ENCODE data around the gene TMEM131. TPM values are rescaled to one million over a fixed set of nuclear protein-coding genes. Genes with fewer than 3 reads are reported as not detected.

TMEM131 gene
- total RNA-seq, 2 donors from 2014 or later: 39.0 to 43.0 TPM

DNA sequence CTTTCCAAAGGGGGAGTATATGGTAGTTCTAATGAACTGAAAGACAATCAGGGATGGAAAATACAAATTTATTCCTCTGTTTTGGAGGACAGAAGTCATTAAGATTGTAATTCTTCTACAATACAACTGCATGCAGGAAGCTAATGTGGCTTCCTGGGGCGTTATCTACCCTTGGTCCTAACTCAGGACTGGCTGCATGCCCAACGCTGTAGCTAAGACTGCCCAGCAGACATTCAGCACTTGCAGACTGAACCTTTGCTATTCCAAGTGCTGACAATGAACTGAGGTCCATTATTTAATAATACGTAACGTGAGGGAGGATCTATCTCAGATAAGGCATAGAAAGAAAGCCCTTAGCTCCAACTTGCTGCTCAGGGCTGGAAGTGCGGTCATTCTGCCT, 229.2 kb downstream of the TMEM131 start:
- Histone ChIP-seq H3K9me3 (ENCODE audit: control insufficient read depth, low read length) (no peaks in the 10 kb centered on the region), H3K9ac (ENCODE audit: extremely low read depth, low read length, poor library complexity, severe bottlenecking) (no peak overlapping the region), H3K4me1 (ENCODE audit: control insufficient read depth, insufficient read depth, low read length) (peaks cover 15% of the 10 kb centered on the region), H3K4me3 (ENCODE audit: low read length) (no peak overlapping the region), H3K27me3 (ENCODE audit: control insufficient read depth, insufficient read depth, low read length, poor library complexity, severe bottlenecking) (no peaks in the 10 kb centered on the region), H3K27ac (ENCODE audit: low read depth, low read length) (no peak overlapping the region), H3K36me3 (ENCODE audit: control insufficient read depth, insufficient read depth, low read length) (peaks cover 64% of the 10 kb centered on the region)
- Mint-ChIP-seq H3K4me1 (peaks cover 35% of the 10 kb centered on the region), H3K27me3 (ENCODE audit: insufficient read depth) (no peaks in the 10 kb centered on the region), H3K36me3 (ENCODE audit: low read depth) (peaks cover 36% of the 10 kb centered on the region), H3K4me3 (no peak overlapping the region), H3K9me3 (no peaks in the 10 kb centered on the region), H3K27ac (no peak overlapping the region)
- DNase-seq: peak; percentile 5
- WGBS, 2 experiments (ENCODE audit: insufficient coverage in 1 of 2, insufficient read length in 1 of 2): 90 to 100% methylated on average over 5 of the region's 5 CpGs
- TF ChIP-seq, protein P1, sequence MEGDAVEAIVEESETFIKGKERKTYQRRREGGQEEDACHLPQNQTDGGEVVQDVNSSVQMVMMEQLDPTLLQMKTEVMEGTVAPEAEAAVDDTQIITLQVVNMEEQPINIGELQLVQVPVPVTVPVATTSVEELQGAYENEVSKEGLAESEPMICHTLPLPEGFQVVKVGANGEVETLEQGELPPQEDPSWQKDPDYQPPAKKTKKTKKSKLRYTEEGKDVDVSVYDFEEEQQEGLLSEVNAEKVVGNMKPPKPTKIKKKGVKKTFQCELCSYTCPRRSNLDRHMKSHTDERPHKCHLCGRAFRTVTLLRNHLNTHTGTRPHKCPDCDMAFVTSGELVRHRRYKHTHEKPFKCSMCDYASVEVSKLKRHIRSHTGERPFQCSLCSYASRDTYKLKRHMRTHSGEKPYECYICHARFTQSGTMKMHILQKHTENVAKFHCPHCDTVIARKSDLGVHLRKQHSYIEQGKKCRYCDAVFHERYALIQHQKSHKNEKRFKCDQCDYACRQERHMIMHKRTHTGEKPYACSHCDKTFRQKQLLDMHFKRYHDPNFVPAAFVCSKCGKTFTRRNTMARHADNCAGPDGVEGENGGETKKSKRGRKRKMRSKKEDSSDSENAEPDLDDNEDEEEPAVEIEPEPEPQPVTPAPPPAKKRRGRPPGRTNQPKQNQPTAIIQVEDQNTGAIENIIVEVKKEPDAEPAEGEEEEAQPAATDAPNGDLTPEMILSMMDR (conservative IDR thresholded peaks at IDR 0.05): no peak

DNA sequence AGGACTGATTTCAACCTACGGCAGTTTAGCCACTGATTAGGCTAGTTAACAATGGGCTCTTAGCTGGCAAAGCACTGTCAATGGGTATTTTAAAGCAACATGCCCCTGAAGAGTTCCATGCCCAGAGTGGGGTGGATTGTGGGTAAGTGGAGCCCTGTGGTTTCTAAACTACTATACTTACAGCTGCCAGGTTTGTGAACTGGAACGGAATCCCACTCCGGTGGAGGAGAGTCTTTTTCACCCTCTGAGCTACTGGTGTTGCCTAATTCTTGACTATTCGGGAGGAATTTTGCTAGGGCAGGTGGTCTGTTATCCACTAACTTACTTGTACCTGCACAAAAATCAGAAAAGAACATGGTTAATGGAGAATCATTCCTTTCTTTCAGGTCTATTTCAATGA, 229.8 kb downstream of the TMEM131 start:
- Histone ChIP-seq H3K27ac (ENCODE audit: low read depth, low read length) (no peak overlapping the region), H3K36me3 (ENCODE audit: control insufficient read depth, insufficient read depth, low read length) (peaks cover 66% of the 10 kb centered on the region), H3K4me3 (ENCODE audit: low read length) (no peak overlapping the region), H3K27me3 (ENCODE audit: control insufficient read depth, insufficient read depth, low read length, poor library complexity, severe bottlenecking) (no peaks in the 10 kb centered on the region), H3K9me3 (ENCODE audit: control insufficient read depth, low read length) (no peaks in the 10 kb centered on the region), H3K4me1 (ENCODE audit: control insufficient read depth, insufficient read depth, low read length) (peaks cover 18% of the 10 kb centered on the region), H3K9ac (ENCODE audit: extremely low read depth, low read length, poor library complexity, severe bottlenecking) (no peak overlapping the region)
- TF ChIP-seq, protein P1 (conservative IDR thresholded peaks at IDR 0.05): no peak
- no peak overlapping the region for H3K4me3 Mint-ChIP-seq
- H3K27ac Mint-ChIP-seq: no peak overlapping the region
- H3K9me3 Mint-ChIP-seq: no peaks in the 10 kb centered on the region
- DNase-seq: peak; percentile 22
- H3K36me3 Mint-ChIP-seq (ENCODE audit: low read depth): peaks cover 39% of the 10 kb centered on the region
- peaks cover 32% of the 10 kb centered on the region for H3K4me1 Mint-ChIP-seq
- 92 to 100% methylated on average over 3 to 4 of the region's 4 CpGs for WGBS, 2 experiments (ENCODE audit: insufficient coverage in 1 of 2, insufficient read length in 1 of 2)
- no peaks in the 10 kb centered on the region for H3K27me3 Mint-ChIP-seq (ENCODE audit: insufficient read depth)

DNA sequence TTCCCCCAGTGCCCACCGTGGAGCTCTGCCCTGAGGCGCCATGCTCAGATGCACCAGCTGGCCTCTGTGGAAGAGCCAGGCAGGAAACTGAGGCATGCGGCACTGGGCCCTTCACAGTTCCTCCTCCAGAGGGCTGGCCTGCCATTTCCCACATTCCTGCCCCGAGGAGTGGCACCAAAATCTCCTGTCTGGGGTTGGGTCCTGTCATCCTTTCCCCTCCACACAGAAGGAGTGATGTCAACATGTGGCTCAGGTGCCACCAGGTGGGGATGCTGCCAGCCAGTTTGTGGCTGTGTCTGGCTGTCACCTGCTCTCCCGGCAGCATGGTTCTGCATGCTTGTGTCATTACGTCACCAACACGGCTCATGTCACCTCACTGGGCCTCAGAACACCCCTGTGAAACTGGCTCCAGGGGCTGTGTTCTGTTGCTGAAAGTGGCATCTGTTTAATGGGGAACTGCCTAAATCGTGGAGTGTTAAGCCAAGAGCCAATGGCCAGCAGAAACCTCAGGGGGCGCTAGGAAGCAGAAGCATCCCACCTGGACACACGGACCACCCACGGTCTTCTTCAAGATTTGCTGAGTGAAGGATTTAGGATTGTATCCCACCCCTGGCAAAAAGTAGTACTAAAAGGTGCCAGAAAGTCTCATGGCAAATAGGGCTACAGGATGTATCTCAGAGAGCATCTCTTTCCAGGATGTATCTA, 231.0 kb downstream of the TMEM131 start:
- H3K27me3 Mint-ChIP-seq (ENCODE audit: insufficient read depth): no peaks in the 10 kb centered on the region

More for the DNA sequence above, 231.0 kb downstream of the TMEM131 start:
- Histone ChIP-seq H3K4me3 (ENCODE audit: low read length) (no peak overlapping the region), H3K9ac (ENCODE audit: extremely low read depth, low read length, poor library complexity, severe bottlenecking) (no peak overlapping the region), H3K4me1 (ENCODE audit: control insufficient read depth, insufficient read depth, low read length) (peaks cover 23% of the 10 kb centered on the region), H3K36me3 (ENCODE audit: control insufficient read depth, insufficient read depth, low read length) (peaks cover 71% of the 10 kb centered on the region), H3K27ac (ENCODE audit: low read depth, low read length) (no peak overlapping the region), H3K9me3 (ENCODE audit: control insufficient read depth, low read length) (no peaks in the 10 kb centered on the region), H3K27me3 (ENCODE audit: control insufficient read depth, insufficient read depth, low read length, poor library complexity, severe bottlenecking) (no peaks in the 10 kb centered on the region)
- Mint-ChIP-seq H3K27ac (no peak overlapping the region), H3K4me3 (no peak overlapping the region), H3K9me3 (no peaks in the 10 kb centered on the region), H3K4me1 (peaks cover 35% of the 10 kb centered on the region), H3K36me3 (ENCODE audit: low read depth) (peaks cover 51% of the 10 kb centered on the region)
- TF ChIP-seq, protein P1 (conservative IDR thresholded peaks at IDR 0.05): peak; percentile 45
- DNase-seq: peak; percentile 45
- WGBS, 2 experiments (ENCODE audit: insufficient coverage in 1 of 2, insufficient read length in 1 of 2): 92 to 94% methylated on average over 7 to 11 of the region's 11 CpGs

Data from endodermal cell (in vitro differentiated cells).